ENCODE data around the gene GPC5.

DNA sequence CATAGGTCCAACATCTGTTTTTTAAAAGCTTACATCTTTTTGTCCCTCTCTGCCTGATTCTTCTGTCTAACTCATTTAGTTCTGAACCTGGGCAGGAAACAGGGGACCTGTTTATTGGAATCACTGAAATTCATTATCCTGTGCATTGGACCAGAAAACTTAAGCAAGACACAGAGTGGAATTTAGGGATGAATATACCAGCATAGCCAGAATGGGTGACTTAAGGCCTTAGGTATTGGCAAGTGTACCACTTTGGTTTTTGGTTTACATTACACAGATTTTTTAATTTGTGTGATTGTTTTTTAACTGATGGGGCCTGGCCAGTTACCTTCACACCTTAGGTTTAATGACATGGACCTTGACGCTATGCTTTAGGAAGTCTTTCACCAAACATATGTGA lies 232.5 kb downstream of the GPC5 start:
- TF ChIP-seq, protein P1, sequence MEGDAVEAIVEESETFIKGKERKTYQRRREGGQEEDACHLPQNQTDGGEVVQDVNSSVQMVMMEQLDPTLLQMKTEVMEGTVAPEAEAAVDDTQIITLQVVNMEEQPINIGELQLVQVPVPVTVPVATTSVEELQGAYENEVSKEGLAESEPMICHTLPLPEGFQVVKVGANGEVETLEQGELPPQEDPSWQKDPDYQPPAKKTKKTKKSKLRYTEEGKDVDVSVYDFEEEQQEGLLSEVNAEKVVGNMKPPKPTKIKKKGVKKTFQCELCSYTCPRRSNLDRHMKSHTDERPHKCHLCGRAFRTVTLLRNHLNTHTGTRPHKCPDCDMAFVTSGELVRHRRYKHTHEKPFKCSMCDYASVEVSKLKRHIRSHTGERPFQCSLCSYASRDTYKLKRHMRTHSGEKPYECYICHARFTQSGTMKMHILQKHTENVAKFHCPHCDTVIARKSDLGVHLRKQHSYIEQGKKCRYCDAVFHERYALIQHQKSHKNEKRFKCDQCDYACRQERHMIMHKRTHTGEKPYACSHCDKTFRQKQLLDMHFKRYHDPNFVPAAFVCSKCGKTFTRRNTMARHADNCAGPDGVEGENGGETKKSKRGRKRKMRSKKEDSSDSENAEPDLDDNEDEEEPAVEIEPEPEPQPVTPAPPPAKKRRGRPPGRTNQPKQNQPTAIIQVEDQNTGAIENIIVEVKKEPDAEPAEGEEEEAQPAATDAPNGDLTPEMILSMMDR (IDR thresholded peaks at IDR 0.05; ENCODE audit: control extremely low read depth in 1 of 3, insufficient read depth in 1 of 3, low read depth in 1 of 3, low read length in 3 of 3): no peak
- TF ChIP-seq SUZ12 (IDR thresholded peaks at IDR 0.05; ENCODE audit: low read length): no peak

Data from H1 (cell line).